ENCODE measurements around the gene FAAP100. TPM values are rescaled to one million over a fixed set of nuclear protein-coding genes. Genes with fewer than 3 reads are reported as not detected.

FAAP100 gene
- total RNA-seq, 4 donors from 2014 or later = 20.1 to 41.7 (median 26.7) TPM

DNA sequence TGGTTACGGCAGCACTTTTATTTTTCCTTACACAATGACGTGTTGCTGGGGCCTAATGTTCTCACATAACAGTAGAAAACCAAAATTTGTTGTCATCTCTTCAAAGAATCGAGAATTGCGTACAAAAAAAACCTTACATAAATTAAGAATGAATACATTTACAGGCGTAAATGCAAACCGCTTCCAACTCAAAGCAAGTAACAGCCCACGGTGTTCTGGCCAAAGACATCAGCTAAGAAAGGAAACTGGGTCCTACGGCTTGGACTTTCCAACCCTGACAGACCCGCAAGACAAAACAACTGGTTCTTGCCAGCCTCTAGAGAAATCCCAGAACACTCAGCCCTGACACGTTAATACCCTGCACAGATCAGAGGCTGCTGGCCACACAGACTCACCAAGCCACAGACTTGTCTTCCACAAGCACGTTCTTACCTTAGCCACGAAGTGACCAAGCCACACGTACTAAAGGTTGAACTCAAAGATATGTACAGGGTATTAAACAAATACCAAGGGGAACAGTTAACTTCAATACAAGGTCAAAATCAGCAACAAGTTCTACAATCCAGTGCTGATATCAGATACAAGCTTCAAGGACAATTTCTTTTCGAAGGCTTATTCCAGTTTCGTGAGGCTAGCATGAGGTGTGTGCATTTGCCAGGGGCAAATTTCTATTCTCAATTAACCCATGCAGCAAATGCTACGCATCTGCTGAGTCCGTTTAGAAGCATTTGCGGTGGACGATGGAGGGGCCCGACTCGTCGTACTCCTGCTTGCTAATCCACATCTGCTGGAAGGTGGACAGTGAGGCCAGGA lies 42.0 kb downstream of the FAAP100 start:
- WGBS, 2 donors = 2 to 6% methylated on average over 22 of the region's 22 CpGs
- TF ChIP-seq, protein P1, sequence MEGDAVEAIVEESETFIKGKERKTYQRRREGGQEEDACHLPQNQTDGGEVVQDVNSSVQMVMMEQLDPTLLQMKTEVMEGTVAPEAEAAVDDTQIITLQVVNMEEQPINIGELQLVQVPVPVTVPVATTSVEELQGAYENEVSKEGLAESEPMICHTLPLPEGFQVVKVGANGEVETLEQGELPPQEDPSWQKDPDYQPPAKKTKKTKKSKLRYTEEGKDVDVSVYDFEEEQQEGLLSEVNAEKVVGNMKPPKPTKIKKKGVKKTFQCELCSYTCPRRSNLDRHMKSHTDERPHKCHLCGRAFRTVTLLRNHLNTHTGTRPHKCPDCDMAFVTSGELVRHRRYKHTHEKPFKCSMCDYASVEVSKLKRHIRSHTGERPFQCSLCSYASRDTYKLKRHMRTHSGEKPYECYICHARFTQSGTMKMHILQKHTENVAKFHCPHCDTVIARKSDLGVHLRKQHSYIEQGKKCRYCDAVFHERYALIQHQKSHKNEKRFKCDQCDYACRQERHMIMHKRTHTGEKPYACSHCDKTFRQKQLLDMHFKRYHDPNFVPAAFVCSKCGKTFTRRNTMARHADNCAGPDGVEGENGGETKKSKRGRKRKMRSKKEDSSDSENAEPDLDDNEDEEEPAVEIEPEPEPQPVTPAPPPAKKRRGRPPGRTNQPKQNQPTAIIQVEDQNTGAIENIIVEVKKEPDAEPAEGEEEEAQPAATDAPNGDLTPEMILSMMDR (IDR thresholded peaks at IDR 0.05) = no peak
- no peak for TF ChIP-seq POLR2A (IDR thresholded peaks at IDR 0.05)
- no peak for TF ChIP-seq EP300 (IDR thresholded peaks at IDR 0.05)
- Histone ChIP-seq H3K27me3 (no peaks in the 10 kb centered on the region), H3K4me1 (peaks cover 0 to 24% (median 16%) of the 10 kb centered on the region in 4 donors), H3K27ac (peak overlapping the region; percentile 19 to 100 (median 95)), H3K36me3 (peaks cover 0 to 48% (median 17%) of the 10 kb centered on the region in 3 donors), H3K9me3 (no peaks in the 10 kb centered on the region), H3K4me3 (peak overlapping the region; percentile 90 to 96 (median 95))
- DNase-seq (ENCODE audit: low spot score in 2 of 2) = no peak

- TF ChIP-seq EP300 (IDR thresholded peaks at IDR 0.05) (no peak), POLR2A (IDR thresholded peaks at IDR 0.05) (no peak)
- TF ChIP-seq, protein P1 (IDR thresholded peaks at IDR 0.05) = no peak
- DNase-seq (ENCODE audit: low spot score in 2 of 2) = no peak
- Histone ChIP-seq H3K27me3 (no peaks in the 10 kb centered on the region), H3K4me1 (peaks cover 0 to 24% (median 16%) of the 10 kb centered on the region in 4 donors), H3K9me3 (no peaks in the 10 kb centered on the region), H3K36me3 (peaks cover 0 to 48% (median 17%) of the 10 kb centered on the region in 3 donors), H3K4me3 (peak overlapping the region; percentile 90 to 96 (median 95)), H3K27ac (peak overlapping the region; percentile 19 to 100 (median 95))
- 13 to 15% methylated on average over 12 of the region's 12 CpGs for WGBS, 2 donors
These were observed 42.8 kb downstream of the FAAP100 start for GRCh38 chr17:81509207-81509971.

DNA sequence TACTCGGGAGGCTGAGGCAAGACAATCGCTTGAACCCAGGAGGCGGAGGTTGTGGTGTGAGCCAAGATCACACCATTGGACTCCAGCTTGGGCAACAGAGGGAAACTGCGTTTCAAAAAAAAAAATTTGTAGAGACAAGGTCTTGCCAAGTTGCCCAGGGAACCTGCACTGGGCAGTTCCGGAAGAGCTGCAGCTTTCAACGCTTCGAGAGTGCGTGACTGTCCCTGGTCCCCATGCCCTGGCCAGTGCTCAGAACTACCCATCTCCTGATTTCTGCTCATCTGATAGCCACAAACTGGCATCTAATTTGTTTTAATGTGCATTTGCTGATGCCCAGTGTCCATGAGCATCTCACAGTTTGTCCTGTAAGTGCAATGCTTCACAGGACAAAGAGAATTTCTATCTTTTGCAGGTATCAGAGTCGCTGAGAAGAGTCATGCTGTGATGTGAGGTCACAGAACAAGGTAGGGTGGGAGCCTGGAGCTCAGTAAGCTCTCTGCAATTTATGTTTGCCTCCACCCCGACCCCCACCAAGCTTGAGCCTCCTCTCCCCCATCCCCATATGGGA lies 43.4 kb downstream of the FAAP100 start:
- Histone ChIP-seq H3K27ac (peak overlapping the region in 3 of 4 donors; percentile 94 to 100 (median 96)), H3K27me3 (no peaks in the 10 kb centered on the region), H3K4me3 (peak overlapping the region; percentile 90 to 96 (median 95)), H3K36me3 (peaks cover 0 to 48% (median 17%) of the 10 kb centered on the region in 3 donors), H3K9me3 (no peaks in the 10 kb centered on the region), H3K4me1 (peaks cover 0 to 18% (median 13%) of the 10 kb centered on the region in 4 donors)
- TF ChIP-seq EP300 (IDR thresholded peaks at IDR 0.05) = no peak
- TF ChIP-seq, protein P1 (IDR thresholded peaks at IDR 0.05) = no peak
- no peak for TF ChIP-seq POLR2A (IDR thresholded peaks at IDR 0.05)
- WGBS, 2 donors = 58 to 68% methylated on average over 10 of the region's 10 CpGs
- DNase-seq (ENCODE audit: low spot score in 2 of 2) = no peak

DNA sequence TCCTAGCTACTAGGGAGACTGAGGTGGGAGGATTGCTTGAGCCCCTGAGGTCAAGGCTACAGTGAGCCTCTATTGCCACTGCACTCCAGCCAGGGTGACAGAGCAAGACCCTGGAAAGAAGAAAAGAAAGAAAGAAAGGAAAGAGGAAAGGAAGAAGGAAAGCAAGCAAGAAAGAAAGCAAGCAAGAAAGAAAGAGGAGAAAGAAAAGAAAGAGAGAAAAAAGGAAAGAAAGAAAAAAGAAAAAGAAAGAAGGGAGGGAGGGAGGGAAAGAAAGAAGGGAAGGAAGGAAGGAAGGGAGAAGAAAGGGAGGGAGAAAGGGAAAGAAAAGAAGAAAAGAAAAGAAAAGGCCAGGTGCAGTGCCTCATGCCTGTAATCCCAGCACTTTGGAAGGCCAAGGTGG lies 48.5 kb downstream of the FAAP100 start:
- no peaks in the 10 kb centered on the region for H3K27me3 ChIP-seq
- no peaks in the 10 kb centered on the region for H3K9me3 ChIP-seq
- no peak overlapping the region for H3K27ac ChIP-seq
- DNase-seq (ENCODE audit: low spot score in 2 of 2) = no peak
- no peak for TF ChIP-seq POLR2A (IDR thresholded peaks at IDR 0.05)
- peaks cover 0 to 10% (median 0%) of the 10 kb centered on the region in 3 donors for H3K36me3 ChIP-seq
- H3K4me1 ChIP-seq = peaks cover 0 to 12% (median 0%) of the 10 kb centered on the region in 4 donors
- H3K4me3 ChIP-seq = no peak overlapping the region

DNA sequence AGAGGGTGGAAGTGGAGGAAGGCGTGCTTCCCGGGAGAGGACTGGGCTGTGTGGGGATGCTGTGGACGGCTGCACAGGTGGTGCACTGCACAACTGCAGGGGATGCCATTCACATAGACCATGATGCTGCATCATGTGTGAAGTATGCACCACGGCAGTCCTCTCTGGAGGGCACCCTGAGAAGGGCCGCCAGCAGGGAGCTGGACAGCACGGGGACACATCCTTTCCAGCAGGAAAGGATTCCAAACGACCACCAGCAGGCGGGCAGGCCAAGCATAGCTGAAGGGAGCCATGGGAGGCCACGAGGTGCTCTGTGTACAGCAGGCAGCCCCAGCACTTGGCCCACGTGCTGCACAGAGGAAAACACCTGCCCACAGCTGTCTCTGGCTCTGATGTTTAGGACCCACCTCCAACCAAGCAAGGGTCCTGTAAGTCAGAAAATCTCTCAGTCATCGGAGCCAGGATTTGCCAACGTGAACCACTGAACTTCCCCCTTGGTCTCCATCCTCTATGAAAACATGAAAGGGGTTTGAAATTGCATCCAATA lies 49.6 kb downstream of the FAAP100 start:
- Histone ChIP-seq H3K27me3 (no peaks in the 10 kb centered on the region), H3K4me3 (no peak overlapping the region), H3K36me3 (no peaks in the 10 kb centered on the region), H3K9me3 (no peaks in the 10 kb centered on the region), H3K27ac (no peak overlapping the region), H3K4me1 (peaks cover 0 to 7% (median 0%) of the 10 kb centered on the region in 4 donors)
- WGBS, 2 donors = 68 to 70% methylated on average over 8 to 12 of the region's 12 CpGs
- DNase-seq (ENCODE audit: low spot score in 2 of 2) = no peak
- TF ChIP-seq POLR2A (IDR thresholded peaks at IDR 0.05) (no peak), EP300 (IDR thresholded peaks at IDR 0.05) (no peak)
- TF ChIP-seq, protein P1 (IDR thresholded peaks at IDR 0.05) = no peak

Data from tibial nerve (tissue), 4 donors.